LNCaP clone FGC (cell line): ENCODE measurements around the gene MLEC.
"Not testable (repeated sequence)": the region's sequence is repeated elsewhere in the genome, so short reads cannot be mapped to it uniquely, and the experiment has no call there.

ENCODE experiments used
- DNase-seq: peaks from one replicate; pipeline ENCODE4 v3.0.0-alpha.2; 2011; ENCODE audit warnings: low read depth
- H3K4me3 ChIP-seq: 2 replicates; pipeline ENCODE4 v1.5.1; 2011; ENCODE audit warnings: mild to moderate bottlenecking, low read depth, low read length, control low read depth
- CTCF ChIP-seq: IDR thresholded peaks from 2 replicates; pipeline ENCODE4 v1.5.1; 2012; ENCODE audit warnings: mild to moderate bottlenecking; ENCODE audit not compliant: control insufficient read depth, insufficient read depth; ENCODE audit errors: extremely low read depth

Gene MLEC

GRCh38 chr12:120661432-120661831 is 25.5 kb upstream of the MLEC start:
- DNase-seq = no peak
- H3K4me3 ChIP-seq = no peak overlapping the region
- no peak for TF ChIP-seq CTCF

DNA sequence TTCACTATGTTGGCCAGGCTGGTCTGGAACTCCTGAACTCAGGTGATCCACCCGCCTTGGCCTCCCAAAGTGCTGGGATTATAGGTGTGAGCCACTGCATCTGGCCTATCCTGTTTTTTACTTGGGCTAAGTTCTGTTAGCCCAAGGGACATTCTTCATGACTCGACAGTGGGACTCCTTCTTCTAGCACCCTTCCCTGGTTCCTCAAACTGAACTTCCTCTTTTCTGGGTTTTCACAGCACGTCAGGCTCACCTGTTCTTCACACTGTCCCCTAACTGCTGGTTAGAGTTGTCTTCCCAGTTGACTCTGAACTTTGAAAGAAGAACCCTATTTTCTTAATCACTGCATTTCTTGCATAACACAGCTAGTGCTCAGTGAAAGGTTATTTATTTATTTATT is 24.1 kb upstream of the MLEC start:
- no peak overlapping the region for H3K4me3 ChIP-seq
- TF ChIP-seq CTCF = no peak
- no peak for DNase-seq

DNA sequence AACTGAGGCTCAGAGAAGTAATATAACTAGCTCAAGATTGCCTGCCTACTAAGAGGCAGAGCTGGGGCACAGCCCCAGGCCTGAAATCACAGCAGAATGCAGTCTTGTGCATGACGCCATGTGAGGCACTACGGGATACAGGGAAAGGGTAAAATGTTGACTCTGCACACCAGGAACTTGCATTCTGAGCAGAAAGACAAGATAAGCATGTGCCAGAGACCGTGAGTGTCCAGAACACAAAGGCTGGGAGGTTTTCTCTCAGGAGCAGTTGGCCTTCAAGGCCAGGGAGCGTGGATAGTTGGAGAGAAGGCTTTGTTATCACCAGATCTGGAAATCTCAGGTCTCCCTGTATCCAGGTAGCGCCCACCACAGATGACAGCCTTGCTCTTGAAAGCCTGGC is 23.2 kb upstream of the MLEC start:
- no peak for TF ChIP-seq CTCF
- no peak overlapping the region for H3K4me3 ChIP-seq
- DNase-seq = no peak

GRCh38 chr12:120666571-120667390 is 20.2 kb upstream of the MLEC start:
- no peak for DNase-seq
- H3K4me3 ChIP-seq = no peak overlapping the region
- TF ChIP-seq CTCF = no peak

DNA sequence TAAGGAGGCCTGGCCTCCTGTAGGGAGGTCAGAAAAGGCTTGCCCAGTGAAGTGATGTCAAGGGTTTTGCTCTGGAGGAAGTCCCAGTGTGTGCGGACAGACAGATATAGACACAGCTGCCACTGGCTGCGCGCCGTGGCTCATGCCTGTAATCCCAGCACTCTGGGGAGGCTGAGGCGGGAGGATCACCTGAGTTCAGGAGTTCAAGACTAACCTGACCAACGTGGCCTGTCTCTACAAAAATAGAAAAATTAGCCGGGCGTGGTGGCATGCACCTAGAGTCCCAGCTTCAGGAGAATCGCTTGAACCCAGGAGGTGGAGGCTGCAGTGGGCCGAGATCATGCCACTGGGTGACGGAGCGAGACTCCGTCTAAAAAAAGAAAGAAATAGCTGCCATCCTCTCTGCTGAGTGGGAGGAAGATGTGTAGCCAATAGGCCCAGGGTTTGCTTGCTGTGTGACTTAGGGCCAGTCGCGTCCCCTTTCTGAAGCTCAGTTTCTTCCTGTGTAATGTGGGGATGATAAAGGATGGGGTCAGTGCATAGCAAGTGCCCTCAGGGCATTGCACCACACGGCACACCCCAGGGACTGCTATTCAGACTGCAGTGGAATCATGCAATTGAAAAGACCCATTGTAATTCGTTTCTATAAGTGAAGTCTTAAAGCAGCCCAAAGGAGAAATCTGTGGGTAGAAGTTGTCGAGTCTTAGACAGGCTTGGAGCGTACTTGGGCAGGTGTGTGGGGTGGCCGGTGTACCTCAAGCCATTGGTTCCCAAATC is 18.7 kb upstream of the MLEC start:
- no peak for TF ChIP-seq CTCF
- DNase-seq = no peak
- H3K4me3 ChIP-seq = no peak overlapping the region

DNA sequence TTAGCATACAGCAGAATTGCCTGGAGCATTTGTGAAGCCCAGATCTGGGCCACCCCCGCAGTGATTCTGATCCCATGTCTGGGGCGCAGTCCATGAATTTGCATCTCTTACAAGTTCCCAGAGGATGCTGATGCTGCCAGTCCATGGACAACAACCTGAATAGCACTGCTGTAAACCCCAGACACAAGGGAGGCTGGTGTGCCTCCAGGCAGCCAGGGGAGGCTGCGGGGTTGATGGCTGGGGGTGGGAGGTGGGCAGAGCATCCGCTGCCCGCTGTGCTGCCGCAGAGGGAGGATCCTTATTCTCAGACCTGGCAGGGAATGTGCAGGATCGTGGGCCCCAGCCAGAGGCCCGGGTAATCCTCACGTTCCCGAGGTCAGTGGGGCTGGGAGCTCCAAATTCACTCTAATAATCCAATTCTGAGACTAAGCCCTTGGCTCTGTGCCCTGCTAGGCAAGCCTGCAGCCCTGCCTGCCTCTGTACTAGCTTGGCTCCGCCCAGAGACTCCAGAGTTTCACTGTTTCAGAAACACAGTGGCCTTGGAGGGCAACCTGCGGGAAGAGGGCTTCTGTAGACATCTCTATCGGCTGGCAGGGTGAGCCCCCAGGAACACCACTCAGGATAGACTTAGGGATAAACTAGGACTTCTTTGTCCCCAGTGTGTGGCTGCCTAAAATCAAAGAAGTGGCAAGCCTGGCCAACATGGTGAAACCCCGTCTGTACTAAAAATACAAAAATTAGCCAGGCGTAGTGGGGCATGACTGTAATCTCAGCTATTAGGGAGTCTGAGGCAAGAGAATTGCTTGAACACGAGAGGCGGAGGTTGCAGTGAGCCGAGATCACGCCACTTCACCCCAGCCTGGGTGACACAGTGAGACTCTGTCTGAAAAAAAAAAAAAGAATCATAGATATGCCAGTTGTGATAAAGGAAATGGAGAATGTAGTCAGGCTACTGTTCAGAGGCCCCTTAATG is 17.8 kb upstream of the MLEC start:
- DNase-seq = no peak
- TF ChIP-seq CTCF = no peak
- no peak overlapping the region for H3K4me3 ChIP-seq

DNA sequence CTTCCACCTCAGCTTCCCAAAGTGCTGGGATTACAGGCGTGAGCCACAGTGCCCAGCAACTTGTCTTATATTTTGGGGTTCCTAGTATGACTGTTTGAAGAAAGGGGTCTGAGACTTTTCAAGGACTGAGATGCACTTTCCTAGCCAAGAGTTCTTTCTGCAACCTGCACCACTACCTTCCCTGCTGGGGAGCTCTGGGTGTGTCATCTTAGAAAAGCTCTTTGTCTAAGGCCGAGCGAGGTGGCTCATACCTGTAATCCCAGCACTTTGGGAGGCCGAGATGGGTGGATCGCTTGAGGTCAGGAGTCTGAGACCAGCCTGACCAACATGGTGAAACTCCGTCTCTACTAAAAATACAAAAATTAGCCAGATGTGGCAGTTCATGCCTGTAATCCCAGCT is 16.7 kb upstream of the MLEC start:
- not testable (repeated sequence) for H3K4me3 ChIP-seq, DNase-seq
